Measurements from ENCODE around the gene DCHS2.
"Not testable (repeated sequence)": the region's sequence is repeated elsewhere in the genome, so short reads cannot be mapped to it uniquely, and the experiment has no call there.

DCHS2 gene

GRCh38 chr4:154314248-154314647 lies 177.4 kb downstream of the DCHS2 start:
- DNase-seq (ENCODE audit: low read depth) = no peak

- no peak for DNase-seq (ENCODE audit: low read depth)
Observed at GRCh38 chr4:154313004-154313585, 178.5 kb downstream of the DCHS2 start.

GRCh38 chr4:154312246-154312645 lies 179.4 kb downstream of the DCHS2 start:
- DNase-seq (ENCODE audit: low read depth) = no peak

- DNase-seq (ENCODE audit: low read depth) = no peak
Observed at GRCh38 chr4:154310578-154310977, 181.0 kb downstream of the DCHS2 start.

- DNase-seq (ENCODE audit: low read depth) = no peak
Observed at GRCh38 chr4:154308207-154308606, 183.4 kb downstream of the DCHS2 start.

GRCh38 chr4:154307451-154307850 lies 184.1 kb downstream of the DCHS2 start:
- DNase-seq (ENCODE audit: low read depth) = no peak

GRCh38 chr4:154305616-154306015 lies 186.0 kb downstream of the DCHS2 start:
- no peak for DNase-seq (ENCODE audit: low read depth)

- no peak for DNase-seq (ENCODE audit: low read depth)
Observed at GRCh38 chr4:154304679-154305078, 186.9 kb downstream of the DCHS2 start.

- no peak for DNase-seq (ENCODE audit: low read depth)
Observed at GRCh38 chr4:154294652-154295350, 196.8 kb downstream of the DCHS2 start.

- no peak for DNase-seq (ENCODE audit: low read depth)
Observed at GRCh38 chr4:154293427-154293826, 198.2 kb downstream of the DCHS2 start.

- DNase-seq (ENCODE audit: low read depth) = no peak
Observed at GRCh38 chr4:154292589-154292988, 199.0 kb downstream of the DCHS2 start.

GRCh38 chr4:154277172-154277571 lies 214.4 kb downstream of the DCHS2 start:
- DNase-seq (ENCODE audit: low read depth) = no peak

GRCh38 chr4:154276496-154276895 lies 215.1 kb downstream of the DCHS2 start:
- no peak for DNase-seq (ENCODE audit: low read depth)

- DNase-seq (ENCODE audit: low read depth) = no peak
Observed at GRCh38 chr4:154254999-154255398, 236.6 kb downstream of the DCHS2 start.

- DNase-seq (ENCODE audit: low read depth) = no peak
Observed at GRCh38 chr4:154234576-154234975, 257.0 kb downstream of the DCHS2 start.

GRCh38 chr4:154231806-154232478 lies 259.7 kb downstream of the DCHS2 start:
- no peak for DNase-seq (ENCODE audit: low read depth)

- no peak for DNase-seq (ENCODE audit: low read depth)
Observed at GRCh38 chr4:154230723-154231122, 260.9 kb downstream of the DCHS2 start.

- no peak for DNase-seq (ENCODE audit: low read depth)
Observed at GRCh38 chr4:154230091-154230490, 261.5 kb downstream of the DCHS2 start.

GRCh38 chr4:154222875-154223274 lies 268.7 kb downstream of the DCHS2 start:
- no peak for DNase-seq (ENCODE audit: low read depth)

- DNase-seq (ENCODE audit: low read depth) = no peak
Observed at GRCh38 chr4:154218051-154218450, 273.5 kb downstream of the DCHS2 start.

GRCh38 chr4:154217384-154217783 lies 274.2 kb downstream of the DCHS2 start:
- not testable (repeated sequence) for DNase-seq (ENCODE audit: low read depth)

- DNase-seq (ENCODE audit: low read depth) = no peak
Observed at GRCh38 chr4:154211506-154211905, 280.1 kb downstream of the DCHS2 start.

GRCh38 chr4:154208424-154208823 lies 283.2 kb downstream of the DCHS2 start:
- no peak for DNase-seq (ENCODE audit: low read depth)

All from activated T-cell treated with anti-CD3 and anti-CD28 coated beads for 1 hour (primary cell).